Measurements from ENCODE around the gene ABHD14A. TPM values are rescaled to one million over a fixed set of nuclear protein-coding genes. Genes with fewer than 3 reads are reported as not detected.

Gene ABHD14A
- total RNA-seq, 2 donors from 2014 or later: 6.1 to 8.6 TPM

GRCh38 chr3:51954105-51954504 is 20.8 kb upstream of the ABHD14A start:
- ATAC-seq (no peak), DNase-seq (no peak)
- intact Hi-C loops (cut with DNase I, micrococcal nuclease): no loop called here

DNA sequence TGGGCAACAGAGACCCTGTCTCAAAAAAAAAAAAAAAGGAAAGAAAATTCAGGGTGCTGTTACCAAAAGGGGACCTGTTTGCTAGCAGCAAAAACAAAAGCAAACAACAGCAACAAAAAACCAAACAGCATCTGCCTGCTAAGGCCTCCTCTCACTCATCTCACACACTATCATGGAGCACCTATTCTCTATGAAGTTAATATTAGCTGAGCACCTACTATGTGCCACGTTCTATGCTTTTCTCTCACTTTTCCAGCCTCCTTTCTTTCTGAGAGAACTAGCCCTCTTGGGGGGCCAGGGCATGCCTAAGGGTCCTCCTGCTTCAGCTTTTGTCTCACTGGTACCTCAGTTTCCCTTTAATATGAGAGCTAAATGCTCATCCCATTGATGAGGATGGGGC is 20.2 kb upstream of the ABHD14A start:
- no peak for ATAC-seq
- intact Hi-C loops (cut with DNase I, micrococcal nuclease): no loop called here

DNA sequence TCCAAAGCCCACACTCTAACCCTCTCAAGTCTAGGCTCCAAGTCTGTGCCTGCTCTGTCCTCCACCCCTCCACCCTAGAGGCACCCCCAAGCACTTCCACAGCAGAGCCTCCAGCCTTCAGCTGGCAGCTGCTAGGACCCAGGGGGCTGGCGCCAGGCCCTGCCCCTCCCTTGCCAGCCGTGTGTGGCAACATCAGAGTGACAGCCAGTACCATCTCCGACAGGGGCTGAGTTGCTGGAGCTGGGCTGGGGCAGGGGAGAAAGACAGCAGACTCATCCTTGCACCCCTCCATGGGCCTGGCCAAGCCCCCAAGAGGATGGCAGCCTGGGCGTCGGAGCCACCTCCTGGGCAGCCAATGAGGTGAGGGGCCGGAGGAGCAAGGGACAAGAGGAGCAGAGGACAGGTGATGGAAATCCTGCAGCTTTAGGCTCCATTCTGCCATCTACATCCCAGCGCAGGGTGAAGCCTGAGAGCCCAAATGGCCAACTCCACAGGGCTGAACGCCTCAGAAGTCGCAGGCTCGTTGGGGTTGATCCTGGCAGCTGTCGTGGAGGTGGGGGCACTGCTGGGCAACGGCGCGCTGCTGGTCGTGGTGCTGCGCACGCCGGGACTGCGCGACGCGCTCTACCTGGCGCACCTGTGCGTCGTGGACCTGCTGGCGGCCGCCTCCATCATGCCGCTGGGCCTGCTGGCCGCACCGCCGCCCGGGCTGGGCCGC is 19.5 kb upstream of the ABHD14A start, which contains the start of gene GPR62:
TSS of gene GPR62 (plus strand) at position 207 of the 718 bp plus-strand sequence. CDS start at position 479, 272 bp downstream.
- DNase-seq (no peak), ATAC-seq (no peak)
- intact Hi-C loops (cut with DNase I, micrococcal nuclease): no loop called here

More for the DNA sequence above, 20.2 kb upstream of the ABHD14A start:
- no peak for DNase-seq

GRCh38 chr3:51955893-51956770 is 18.7 kb upstream of the ABHD14A start:
- ATAC-seq (peak; percentile 72), DNase-seq (peak in 1 of 2 donors; percentile 48)
- intact Hi-C loops (cut with DNase I, micrococcal nuclease): no loop called here

DNA sequence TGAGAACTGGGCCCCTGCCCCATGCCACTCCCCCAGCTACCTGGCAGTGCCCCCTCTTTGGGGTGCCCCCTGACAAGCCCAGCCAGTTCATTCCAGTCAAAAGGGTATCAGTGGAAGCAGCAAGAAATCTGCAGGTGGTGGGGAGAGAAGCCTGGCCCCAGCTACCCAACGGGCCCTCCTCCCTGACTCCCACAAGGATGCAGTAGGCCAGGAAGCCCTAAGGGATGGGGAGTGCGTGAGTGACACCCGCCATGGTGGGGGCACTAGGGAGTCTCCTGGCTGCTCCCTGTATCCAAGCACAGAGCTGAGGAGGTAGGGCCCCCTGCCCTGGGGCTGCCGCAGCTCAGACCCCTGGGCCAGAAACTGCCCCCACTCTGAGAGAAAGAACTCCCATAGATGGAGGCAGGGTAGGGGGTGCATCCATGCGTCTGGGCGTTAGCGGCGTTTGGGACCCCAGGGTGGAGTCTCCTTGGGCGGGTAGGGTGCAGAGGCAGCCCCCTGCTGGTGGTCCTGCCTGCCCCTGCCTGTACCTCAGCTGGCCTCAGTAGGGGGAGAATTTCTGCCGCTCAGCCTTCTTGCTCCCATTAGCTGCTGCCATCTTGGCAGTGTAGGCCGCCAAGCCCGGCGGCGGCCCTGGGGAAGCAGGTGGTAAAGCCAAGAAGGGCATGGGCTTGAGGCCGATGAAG is 17.2 kb upstream of the ABHD14A start:
- no peak for DNase-seq
- intact Hi-C loops (cut with DNase I, micrococcal nuclease): no loop called here
- no peak for ATAC-seq

GRCh38 chr3:51958603-51959521 is 16.0 kb upstream of the ABHD14A start:
- DNase-seq (no peak), ATAC-seq (no peak)
- intact Hi-C loops (cut with DNase I, micrococcal nuclease): no loop called here

DNA sequence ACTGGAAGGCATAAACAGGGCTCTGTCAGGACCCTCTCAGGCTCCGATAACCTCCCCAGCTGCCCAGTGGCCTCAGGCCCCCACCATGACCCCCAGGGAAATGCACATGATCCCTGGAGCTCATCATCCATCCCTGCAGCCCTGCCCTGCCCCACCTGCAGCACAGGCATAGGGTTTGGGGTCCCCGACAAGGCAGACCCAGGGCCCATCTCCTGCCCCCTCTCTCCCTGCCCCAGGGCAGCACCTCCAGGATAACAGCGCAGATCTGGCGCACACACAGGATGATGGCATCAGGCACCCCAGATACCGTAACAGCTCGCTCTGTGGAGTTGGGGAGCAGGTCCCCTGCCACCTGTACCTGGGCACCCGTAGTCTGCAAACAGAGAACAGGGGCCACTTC is 15.2 kb upstream of the ABHD14A start:
- ATAC-seq: no peak
- intact Hi-C loops (cut with DNase I, micrococcal nuclease): no loop called here
- DNase-seq: no peak

- ATAC-seq (no peak), DNase-seq (no peak)
- intact Hi-C loops (cut with DNase I, micrococcal nuclease): no loop called here
Observed at GRCh38 chr3:51960386-51960785, 14.5 kb upstream of the ABHD14A start.

DNA sequence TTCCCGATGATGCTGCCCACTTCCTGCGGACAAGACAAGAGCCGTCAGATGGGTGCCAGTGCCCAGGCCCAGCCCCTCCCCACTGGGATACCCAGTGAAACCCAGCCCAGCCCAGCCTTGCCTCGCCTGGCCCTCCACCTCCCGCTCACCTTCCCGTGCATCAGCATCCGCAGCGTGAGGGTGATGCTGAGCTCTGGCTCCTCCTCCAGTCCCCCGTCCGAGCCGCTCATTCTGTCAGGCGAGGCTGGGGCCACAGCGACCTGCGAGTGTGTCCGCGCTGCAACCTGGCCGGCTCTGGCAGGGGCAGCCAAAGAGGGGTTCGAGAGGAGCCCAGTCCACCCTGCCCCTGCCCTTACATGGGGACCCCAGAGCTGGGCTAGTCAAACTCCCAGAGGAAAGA is 13.9 kb upstream of the ABHD14A start:
- intact Hi-C loops (cut with DNase I, micrococcal nuclease): no loop called here
- DNase-seq (no peak), ATAC-seq (no peak)

GRCh38 chr3:51961602-51962569 is 13.0 kb upstream of the ABHD14A start:
- ATAC-seq: peak; percentile 49
- no peak for DNase-seq
- intact Hi-C loops (cut with DNase I, micrococcal nuclease): no loop called here

DNA sequence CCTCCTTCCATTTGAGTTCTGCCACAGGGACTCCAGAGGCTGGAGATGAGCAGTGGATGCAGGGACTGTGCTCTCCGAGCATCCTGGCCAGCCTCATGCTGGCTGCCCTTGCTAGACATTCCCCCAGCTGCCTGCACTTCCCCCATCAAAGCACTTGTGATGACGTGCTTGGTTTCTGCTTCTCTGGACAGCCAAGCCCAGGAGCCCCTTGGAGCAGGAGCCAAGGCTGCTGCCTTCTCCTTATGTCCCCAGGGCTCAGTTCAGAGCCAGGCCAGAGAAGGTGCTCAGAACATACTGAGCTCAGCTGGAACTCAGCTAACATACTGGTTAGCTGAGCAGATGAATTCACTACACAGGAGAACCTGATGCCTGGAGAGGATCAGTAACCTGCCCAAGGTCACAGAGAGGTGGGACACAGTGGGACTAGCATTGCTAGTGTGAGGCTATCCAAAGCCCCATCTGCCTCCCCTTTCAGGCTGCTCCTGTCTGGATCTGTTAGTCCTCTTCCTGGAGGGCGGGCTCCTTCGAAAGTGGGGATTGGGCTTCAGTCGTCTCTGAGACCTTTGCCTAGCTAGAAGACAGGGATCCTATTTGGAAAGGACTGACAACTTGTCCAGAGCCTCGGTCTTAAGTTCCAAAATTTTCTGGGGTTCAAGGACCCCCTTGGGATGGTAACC is 11.9 kb upstream of the ABHD14A start:
- DNase-seq (no peak), ATAC-seq (no peak)
- intact Hi-C loops (cut with DNase I, micrococcal nuclease): no loop called here

GRCh38 chr3:51963951-51964451 is 10.9 kb upstream of the ABHD14A start:
- no peak for DNase-seq
- intact Hi-C loops (cut with DNase I, micrococcal nuclease): no loop called here
- ATAC-seq: no peak

DNA sequence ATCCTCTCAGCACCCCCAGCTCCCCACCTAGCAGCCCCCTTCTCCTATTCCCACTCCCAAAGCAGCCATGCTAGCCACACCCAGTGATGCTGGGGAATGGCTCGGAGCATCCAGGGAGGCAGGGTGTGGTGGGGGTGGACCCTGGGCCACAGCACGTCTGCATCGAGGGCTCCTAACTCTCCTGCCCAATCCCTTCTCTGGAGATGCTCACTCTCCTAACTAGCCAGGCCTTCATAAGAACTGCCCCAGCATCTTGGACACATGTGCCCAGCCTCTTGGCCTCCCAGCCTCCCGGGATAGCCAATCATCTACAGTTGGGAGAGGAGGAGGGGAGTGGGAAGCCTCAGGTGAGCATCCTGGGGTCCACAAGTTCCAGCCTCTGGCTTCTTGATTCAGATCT is 10.3 kb upstream of the ABHD14A start:
- ATAC-seq (no peak), DNase-seq (no peak)
- intact Hi-C loops (cut with DNase I, micrococcal nuclease): no loop called here

DNA sequence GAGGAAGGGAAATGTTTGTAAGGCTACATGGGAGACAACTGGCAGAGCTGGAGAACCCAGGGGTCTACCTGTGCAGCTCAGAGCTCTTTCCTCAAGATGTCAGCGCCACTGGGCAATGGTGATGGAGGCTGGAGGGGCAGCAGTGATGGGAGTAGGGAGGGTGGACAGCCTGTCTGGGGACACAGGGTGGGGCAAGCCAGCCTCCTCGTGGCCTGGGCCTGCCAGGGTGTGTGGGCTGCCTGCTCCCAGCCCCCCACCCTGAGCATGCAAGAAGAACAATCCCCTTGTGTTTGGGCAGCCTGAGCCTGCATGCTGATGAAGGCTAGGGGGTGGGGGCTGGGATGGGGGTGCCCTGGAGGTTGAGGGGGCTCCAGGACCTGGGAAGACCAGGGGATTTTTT is 8.8 kb upstream of the ABHD14A start:
- no peak for ATAC-seq
- intact Hi-C loops (cut with DNase I, micrococcal nuclease): no loop called here

GRCh38 chr3:51966486-51966885 is 8.4 kb upstream of the ABHD14A start:
- ATAC-seq (no peak), DNase-seq (no peak)
- intact Hi-C loops (cut with DNase I, micrococcal nuclease): no loop called here

More for the DNA sequence above, 8.8 kb upstream of the ABHD14A start:
- no peak for DNase-seq

- intact Hi-C loops (cut with DNase I, micrococcal nuclease): no loop called here
- ATAC-seq: peak; percentile 58
- DNase-seq: no peak
Observed at GRCh38 chr3:51966922-51967383, 7.9 kb upstream of the ABHD14A start.

Measured in left colon (tissue), 2 donors.